ENCODE results near the gene TARS3.

GRCh38 chr15:101611580-101612299 lies 112.5 kb downstream of the TARS3 start:
- TF ChIP-seq, protein P1, sequence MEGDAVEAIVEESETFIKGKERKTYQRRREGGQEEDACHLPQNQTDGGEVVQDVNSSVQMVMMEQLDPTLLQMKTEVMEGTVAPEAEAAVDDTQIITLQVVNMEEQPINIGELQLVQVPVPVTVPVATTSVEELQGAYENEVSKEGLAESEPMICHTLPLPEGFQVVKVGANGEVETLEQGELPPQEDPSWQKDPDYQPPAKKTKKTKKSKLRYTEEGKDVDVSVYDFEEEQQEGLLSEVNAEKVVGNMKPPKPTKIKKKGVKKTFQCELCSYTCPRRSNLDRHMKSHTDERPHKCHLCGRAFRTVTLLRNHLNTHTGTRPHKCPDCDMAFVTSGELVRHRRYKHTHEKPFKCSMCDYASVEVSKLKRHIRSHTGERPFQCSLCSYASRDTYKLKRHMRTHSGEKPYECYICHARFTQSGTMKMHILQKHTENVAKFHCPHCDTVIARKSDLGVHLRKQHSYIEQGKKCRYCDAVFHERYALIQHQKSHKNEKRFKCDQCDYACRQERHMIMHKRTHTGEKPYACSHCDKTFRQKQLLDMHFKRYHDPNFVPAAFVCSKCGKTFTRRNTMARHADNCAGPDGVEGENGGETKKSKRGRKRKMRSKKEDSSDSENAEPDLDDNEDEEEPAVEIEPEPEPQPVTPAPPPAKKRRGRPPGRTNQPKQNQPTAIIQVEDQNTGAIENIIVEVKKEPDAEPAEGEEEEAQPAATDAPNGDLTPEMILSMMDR (IDR thresholded peaks at IDR 0.05), result no peak
- TF ChIP-seq POLR2A (IDR thresholded peaks at IDR 0.05), result no peak

Data from heart left ventricle (tissue), 13 donors.